Endodermal cell (in vitro differentiated cells): ENCODE data around the gene UCHL3. TPM values are rescaled to one million over a fixed set of nuclear protein-coding genes. Genes with fewer than 3 reads are reported as not detected.

Source experiments
- DNase-seq: peaks from one replicate; pipeline ENCODE4 v3.0.0-alpha.2; 2017
- H3K27ac ChIP-seq: 2 replicates; pipeline ENCODE4 v1.5.1; 2013; ENCODE audit warnings: mild to moderate bottlenecking, low read depth, low read length, moderate library complexity
- H3K27me3 ChIP-seq: 2 replicates; pipeline ENCODE4 v1.6.1; 2013; ENCODE audit warnings: mild to moderate bottlenecking, low read length, moderate library complexity; ENCODE audit not compliant: insufficient read depth, control insufficient read depth, poor library complexity, severe bottlenecking
- H3K36me3 ChIP-seq: 2 replicates; pipeline ENCODE4 v1.7.0; 2013; ENCODE audit warnings: mild to moderate bottlenecking, low read length, moderate library complexity; ENCODE audit not compliant: control insufficient read depth, insufficient read depth
- H3K4me1 ChIP-seq: one replicate; pipeline ENCODE4 v1.7.0; 2013; ENCODE audit warnings: low read length; ENCODE audit not compliant: control insufficient read depth, insufficient read depth
- H3K4me3 ChIP-seq: 2 replicates; pipeline ENCODE4 v1.5.1; 2013; ENCODE audit warnings: mild to moderate bottlenecking, low read length, moderate library complexity
- H3K9ac ChIP-seq: 2 replicates; pipeline ENCODE4 v1.6.1; 2013; ENCODE audit warnings: mild to moderate bottlenecking, low read length, moderate library complexity; ENCODE audit not compliant: poor library complexity, severe bottlenecking; ENCODE audit errors: extremely low read depth
- H3K9me3 ChIP-seq: 2 replicates; pipeline ENCODE4 v1.6.1; 2013; ENCODE audit warnings: mild to moderate bottlenecking, low read length, moderate library complexity; ENCODE audit not compliant: control insufficient read depth
- H3K27ac Mint-ChIP-seq: 2 replicates; pipeline ENCODE4 v1.8.0; 2020; ENCODE audit warnings: mixed read lengths
- H3K27me3 Mint-ChIP-seq: 2 replicates; pipeline ENCODE4 v1.8.0; 2021; ENCODE audit warnings: mild to moderate bottlenecking, mixed read lengths; ENCODE audit not compliant: insufficient read depth
- H3K36me3 Mint-ChIP-seq: 2 replicates; pipeline ENCODE4 v1.8.0; 2020; ENCODE audit warnings: low read depth, mixed read lengths
- H3K4me1 Mint-ChIP-seq: 2 replicates; pipeline ENCODE4 v1.8.0; 2020; ENCODE audit warnings: mixed read lengths
- H3K4me3 Mint-ChIP-seq: 2 replicates; pipeline ENCODE4 v1.8.0; 2020; ENCODE audit warnings: mild to moderate bottlenecking, moderate library complexity, mixed read lengths
- H3K9me3 Mint-ChIP-seq: 2 replicates; pipeline ENCODE4 v1.8.0; 2020; ENCODE audit warnings: mild to moderate bottlenecking, mixed read lengths
- CTCF ChIP-seq: fragments of 200-600 bp; sonication (generic); conservative IDR thresholded peaks from 2 replicates; pipeline ENCODE4 v1.5.0; 2021; ENCODE audit warnings: antibody characterized with exemption, mild to moderate bottlenecking
- WGBS, 2 experiments: methylation state at CpG; one replicate each; pipeline versions ENCODE4 v1.1.5 to v1.1.7; 2013; ENCODE audit warnings: missing lambda C conversion rate in 2 of 2, mixed read lengths in 1 of 2; ENCODE audit not compliant: insufficient coverage in 1 of 2, insufficient read length in 1 of 2; 5-methylcytosine and 5-hydroxymethylcytosine counted together
- total RNA-seq, 2 donors: library from RNA; stranded (reverse); fragmentation: NEBNext Ultra II Directional in 1 of 2; extraction: Animal tissue kit (Norgen Biotek cat#: 25700) in 1 of 2; gene quantifications; 2 replicates in 1 of 2; 3 replicates in 1 of 2; pipeline ENCODE4 v1.2.1, GENCODE V29; 2021

UCHL3 gene
- total RNA-seq, 2 donors from 2014 or later = 27.6 to 30.6 TPM

GRCh38 chr13:75581874-75582640 lies 32.5 kb downstream of the UCHL3 start:
- no peaks in the 10 kb centered on the region for H3K27me3 Mint-ChIP-seq
- H3K27ac ChIP-seq = no peak overlapping the region
- H3K9me3 ChIP-seq = peaks cover 17% of the 10 kb centered on the region
- no peak overlapping the region for H3K4me3 ChIP-seq
- DNase-seq = no peak
- TF ChIP-seq CTCF = no peak
- H3K27me3 ChIP-seq = no peaks in the 10 kb centered on the region
- 70 to 94% methylated on average over 1 to 2 of the region's 2 CpGs for WGBS, 2 experiments
- H3K4me1 ChIP-seq = no peaks in the 10 kb centered on the region
- peaks cover 22% of the 10 kb centered on the region for H3K36me3 Mint-ChIP-seq
- peaks cover 6% of the 10 kb centered on the region for H3K36me3 ChIP-seq
- no peak overlapping the region for H3K4me3 Mint-ChIP-seq
- no peak overlapping the region for H3K27ac Mint-ChIP-seq
- H3K9me3 Mint-ChIP-seq = peaks cover 18% of the 10 kb centered on the region
- no peak overlapping the region for H3K9ac ChIP-seq
- H3K4me1 Mint-ChIP-seq = peaks cover 2% of the 10 kb centered on the region

GRCh38 chr13:75583091-75583490 lies 33.5 kb downstream of the UCHL3 start:
- Histone ChIP-seq H3K9me3 (peaks cover 17% of the 10 kb centered on the region), H3K27ac (no peak overlapping the region), H3K36me3 (peaks cover 6% of the 10 kb centered on the region), H3K4me1 (no peaks in the 10 kb centered on the region), H3K4me3 (no peak overlapping the region), H3K27me3 (no peaks in the 10 kb centered on the region), H3K9ac (no peak overlapping the region)
- peaks cover 11% of the 10 kb centered on the region for H3K4me1 Mint-ChIP-seq
- TF ChIP-seq CTCF = no peak
- H3K9me3 Mint-ChIP-seq = peaks cover 18% of the 10 kb centered on the region
- H3K27me3 Mint-ChIP-seq = no peaks in the 10 kb centered on the region
- H3K4me3 Mint-ChIP-seq = no peak overlapping the region
- DNase-seq = no peak
- no peak overlapping the region for H3K27ac Mint-ChIP-seq
- H3K36me3 Mint-ChIP-seq = peaks cover 22% of the 10 kb centered on the region

DNA sequence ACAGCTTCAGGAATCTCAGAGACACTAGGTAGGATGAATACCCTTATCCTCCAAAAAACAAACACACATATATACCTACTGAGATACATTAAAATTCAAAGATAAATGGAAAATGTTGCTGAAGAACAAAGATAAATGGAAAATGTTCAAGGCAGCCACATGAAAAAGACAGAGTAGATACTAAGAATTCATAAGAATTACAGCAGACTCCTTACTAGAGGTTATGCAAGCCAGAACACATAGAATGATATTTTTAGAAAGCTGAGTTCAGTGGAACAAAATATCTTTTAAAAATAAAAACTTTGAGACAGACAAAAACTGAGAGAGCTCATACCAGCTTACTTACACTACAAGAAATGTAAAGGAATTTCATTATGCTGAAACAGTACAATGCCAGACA lies 35.6 kb downstream of the UCHL3 start:
- peaks cover 11% of the 10 kb centered on the region for H3K4me1 Mint-ChIP-seq
- H3K4me3 Mint-ChIP-seq = no peak overlapping the region
- H3K9me3 Mint-ChIP-seq = peaks cover 18% of the 10 kb centered on the region
- H3K36me3 Mint-ChIP-seq = peaks cover 27% of the 10 kb centered on the region
- no peaks in the 10 kb centered on the region for H3K27me3 Mint-ChIP-seq
- no peak overlapping the region for H3K27ac ChIP-seq
- peaks cover 6% of the 10 kb centered on the region for H3K36me3 ChIP-seq
- no peaks in the 10 kb centered on the region for H3K4me1 ChIP-seq
- TF ChIP-seq CTCF = no peak
- H3K27me3 ChIP-seq = no peaks in the 10 kb centered on the region
- H3K27ac Mint-ChIP-seq = no peak overlapping the region
- no peak overlapping the region for H3K9ac ChIP-seq
- H3K9me3 ChIP-seq = peaks cover 17% of the 10 kb centered on the region
- no peak for DNase-seq
- H3K4me3 ChIP-seq = no peak overlapping the region
